MM.1S (cell line): ENCODE data around the gene IRAG1.

ENCODE experiments used
- CTCF ChIP-seq: fragments of 300-600 bp; sonication (generic); IDR thresholded peaks from 2 replicates; pipeline ENCODE4 v1.5.1; 2016; ENCODE audit warnings: antibody characterized with exemption, low read length, mixed read lengths
- EZH2 ChIP-seq: fragments of 300-600 bp; sonication (generic); optimal IDR thresholded peaks from 2 replicates; pipeline ENCODE3; 2017; ENCODE audit warnings: low read depth, mild to moderate bottlenecking, antibody characterized with exemption, low read length, mixed read lengths

DNA sequence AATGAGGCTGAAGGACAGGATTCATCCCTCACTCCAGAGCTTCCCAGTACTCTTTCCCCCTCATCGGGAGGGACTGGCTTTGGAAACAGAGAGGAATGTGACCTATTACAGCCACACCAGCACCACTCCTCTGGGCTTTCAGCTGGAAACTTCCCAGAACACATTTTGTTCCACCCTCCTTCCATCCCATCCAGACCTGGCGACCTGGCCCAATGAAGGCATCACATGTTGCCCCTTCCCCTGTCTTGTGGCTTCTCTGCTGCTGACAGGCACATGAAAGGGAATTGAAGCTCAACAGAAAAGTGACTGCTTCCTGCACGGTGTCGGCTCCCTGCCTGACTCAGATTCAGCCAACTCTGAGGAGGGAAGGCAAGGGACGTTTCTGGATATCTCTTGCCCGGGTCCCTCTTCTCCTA, 19.1 kb downstream of the IRAG1 start:
- TF ChIP-seq CTCF = no peak
- no peak for TF ChIP-seq EZH2
